ENCODE measurements around the gene MN1. TPM values are rescaled to one million over a fixed set of nuclear protein-coding genes. Genes with fewer than 3 reads are reported as not detected.

The MN1 gene
- total RNA-seq, 1 experiment from 2014 or later, result 2.8 TPM

- DNase-seq (ENCODE audit: low read depth), result no peak
Observed at GRCh38 chr22:27785831-27786230, 15.7 kb downstream of the MN1 start.

GRCh38 chr22:27784120-27784475 is 17.5 kb downstream of the MN1 start:
- DNase-seq (ENCODE audit: low read depth), result no peak

GRCh38 chr22:27783436-27784119 is 18.0 kb downstream of the MN1 start:
- DNase-seq (ENCODE audit: low read depth), result no peak

- no peak for DNase-seq (ENCODE audit: low read depth)
Observed at GRCh38 chr22:27782088-27782487, 19.5 kb downstream of the MN1 start.

- DNase-seq (ENCODE audit: low read depth), result no peak
Observed at GRCh38 chr22:27780161-27780575, 21.4 kb downstream of the MN1 start.

- DNase-seq (ENCODE audit: low read depth), result no peak
Observed at GRCh38 chr22:27779643-27780042, 21.9 kb downstream of the MN1 start.

- DNase-seq (ENCODE audit: low read depth), result no peak
Observed at GRCh38 chr22:27778294-27779090, 23.1 kb downstream of the MN1 start.

GRCh38 chr22:27777128-27777527 is 24.4 kb downstream of the MN1 start:
- no peak for DNase-seq (ENCODE audit: low read depth)

GRCh38 chr22:27776650-27776958 is 25.0 kb downstream of the MN1 start:
- DNase-seq (ENCODE audit: low read depth), result no peak

- DNase-seq (ENCODE audit: low read depth), result no peak
Observed at GRCh38 chr22:27775758-27776649, 25.6 kb downstream of the MN1 start.

GRCh38 chr22:27775087-27775698 is 26.4 kb downstream of the MN1 start:
- DNase-seq (ENCODE audit: low read depth), result no peak

GRCh38 chr22:27774200-27774599 is 27.4 kb downstream of the MN1 start:
- DNase-seq (ENCODE audit: low read depth), result no peak

- no peak for DNase-seq (ENCODE audit: low read depth)
Observed at GRCh38 chr22:27772984-27773498, 28.5 kb downstream of the MN1 start.

GRCh38 chr22:27772081-27772983 is 29.2 kb downstream of the MN1 start:
- DNase-seq (ENCODE audit: low read depth), result no peak

- DNase-seq (ENCODE audit: low read depth), result no peak
Observed at GRCh38 chr22:27771637-27772036, 29.9 kb downstream of the MN1 start.

- DNase-seq (ENCODE audit: low read depth), result no peak
Observed at GRCh38 chr22:27769012-27769411, 32.5 kb downstream of the MN1 start.

GRCh38 chr22:27768027-27768653 is 33.4 kb downstream of the MN1 start:
- DNase-seq (ENCODE audit: low read depth), result no peak

GRCh38 chr22:27766679-27767078 is 34.9 kb downstream of the MN1 start:
- DNase-seq (ENCODE audit: low read depth), result no peak

- DNase-seq (ENCODE audit: low read depth), result no peak
Observed at GRCh38 chr22:27765706-27766291, 35.8 kb downstream of the MN1 start.

- no peak for DNase-seq (ENCODE audit: low read depth)
Observed at GRCh38 chr22:27764722-27765236, 36.8 kb downstream of the MN1 start.

Data from M059J (cell line).